H1 (cell line): ENCODE results near the gene SIPA1L3. TPM values are rescaled to one million over a fixed set of nuclear protein-coding genes. Genes with fewer than 3 reads are reported as not detected.
A peak's percentile ranks its signal among the peaks of the same experiment; 100 is the strongest.

ENCODE experiments used
- CTCF ChIA-PET: fragments of 300-600 bp; sonication (Branson Sonifier 250); formaldehyde crosslinking; loops from one replicate; lab custom pipeline; 2021; ENCODE audit not compliant: partially characterized antibody; lab: Charles Lee
- POLR2A ChIA-PET: fragments of 300-600 bp; sonication (Branson Sonifier 250); formaldehyde crosslinking; loops from one replicate; lab custom pipeline; 2021; ENCODE audit warnings: inconsistent platforms; ENCODE audit not compliant: partially characterized antibody; lab: Charles Lee
- DNase-seq, 2 experiments: peaks; one replicate each; pipeline versions ENCODE4 v3.0.0 to v3.0.0-alpha.2; 2010 to 2022; ENCODE audit warnings: low spot score in 2 of 2, low read depth in 1 of 2, mixed read lengths in 1 of 2
- FAIRE-seq: peaks from 2 replicates; lab custom pipeline; 2011; peaks lifted over from hg19 to GRCh38; lab: Jason Lieb, UNC
- H2AFZ ChIP-seq: 2 replicates; pipeline ENCODE4 v1.8.1; 2012; ENCODE audit warnings: low read length, inconsistent platforms
- H2AK5ac ChIP-seq: 2 replicates; pipeline ENCODE4 v1.6.1; 2013; ENCODE audit warnings: low read depth, low read length
- H2BK120ac ChIP-seq: replicated peaks from 2 replicates; pipeline ENCODE3; 2013; ENCODE audit warnings: low read depth, low read length, inconsistent platforms
- H2BK12ac ChIP-seq: 2 replicates; pipeline ENCODE4 v1.6.1; 2013; ENCODE audit warnings: low read depth, low read length
- H2BK15ac ChIP-seq: 2 replicates; pipeline ENCODE4 v1.6.1; 2013; ENCODE audit warnings: low read length
- H2BK20ac ChIP-seq: 2 replicates; pipeline ENCODE4 v1.6.1; 2013; ENCODE audit warnings: low read length
- H2BK5ac ChIP-seq: 2 replicates; pipeline ENCODE4 v1.6.1; 2013; ENCODE audit warnings: low read depth, low read length
- H3K14ac ChIP-seq: 2 replicates; pipeline ENCODE4 v1.6.1; 2013; ENCODE audit warnings: inconsistent platforms; ENCODE audit not compliant: insufficient read length
- H3K18ac ChIP-seq: 2 replicates; pipeline ENCODE4 v1.6.1; 2013; ENCODE audit warnings: low read length; ENCODE audit errors: extremely low read depth
- H3K23ac ChIP-seq: 2 replicates; pipeline ENCODE4 v1.6.1; 2013; ENCODE audit warnings: inconsistent platforms; ENCODE audit not compliant: insufficient read length
- H3K23me2 ChIP-seq: 2 replicates; pipeline ENCODE4 v1.6.1; 2013; ENCODE audit warnings: low read depth, low read length
- H3K27ac ChIP-seq: 2 replicates; pipeline ENCODE4 v1.6.1; 2011; ENCODE audit warnings: low read depth, low read length, inconsistent platforms
- H3K27me3 ChIP-seq, 4 experiments: replicated peaks in 1 of 4; 1 replicate in 1 of 4; 2 replicates in 3 of 4; pipeline versions ENCODE4 v1.6.1 to v1.8.1; 2011 to 2013; ENCODE audit warnings: low read length in 3 of 4, mild to moderate bottlenecking in 3 of 4, inconsistent platforms in 2 of 4, mixed read lengths in 2 of 4, moderate library complexity in 1 of 4; ENCODE audit not compliant: control insufficient read depth in 3 of 4, insufficient read depth in 3 of 4; ENCODE audit errors: extremely low read depth in 1 of 4
- H3K36me3 ChIP-seq, 4 experiments: 2 replicates each; pipeline versions ENCODE4 v1.6.1 to v1.8.1; 2011 to 2013; ENCODE audit warnings: mild to moderate bottlenecking in 4 of 4, low read length in 3 of 4, moderate library complexity in 2 of 4, control low read depth in 1 of 4, inconsistent platforms in 1 of 4; ENCODE audit not compliant: insufficient read depth in 4 of 4, control insufficient read depth in 2 of 4
- H3K4ac ChIP-seq: replicated peaks from 2 replicates; pipeline ENCODE3; 2013; ENCODE audit warnings: low read length, low read depth, mixed read lengths, inconsistent platforms; ENCODE audit not compliant: insufficient read length
- H3K4me1 ChIP-seq, 4 experiments: replicated peaks in 1 of 4; 1 replicate in 1 of 4; 2 replicates in 3 of 4; pipeline versions ENCODE4 v1.6.1 to v1.8.1; 2011 to 2013; ENCODE audit warnings: low read length in 3 of 4, inconsistent platforms in 2 of 4, mixed read lengths in 1 of 4; ENCODE audit not compliant: insufficient read depth in 4 of 4, control insufficient read depth in 3 of 4
- H3K4me2 ChIP-seq, 2 experiments: 2 replicates each; pipeline versions ENCODE4 v1.6.1 to v1.8.1; 2011 to 2013; ENCODE audit warnings: low read depth in 2 of 2, low read length in 2 of 2, control low read depth in 1 of 2, inconsistent platforms in 1 of 2, mild to moderate bottlenecking in 1 of 2; ENCODE audit not compliant: insufficient read depth in 1 of 2
- H3K4me3 ChIP-seq, 4 experiments: fragments of 200-600, 300-600 bp in 1 of 4; sonication (generic), shearing (Covaris generic), sonication (Bioruptor Twin) in 1 of 4; 2 replicates each; pipeline versions ENCODE4 v1.5.1 to v1.8.1; 2011 to 2016; ENCODE audit warnings: low read length in 4 of 4, low read depth in 3 of 4, control low read depth in 2 of 4, inconsistent platforms in 2 of 4, mild to moderate bottlenecking in 2 of 4, mixed read lengths in 1 of 4, moderate library complexity in 1 of 4; ENCODE audit not compliant: insufficient read depth in 2 of 4; ENCODE audit errors: extremely low read depth in 1 of 4
- H3K56ac ChIP-seq: replicated peaks from 2 replicates; pipeline ENCODE3; 2013; ENCODE audit warnings: low read depth, mild to moderate bottlenecking, mixed read lengths, low read length, inconsistent platforms; ENCODE audit not compliant: insufficient read length
- H3K79me1 ChIP-seq: 2 replicates; pipeline ENCODE4 v1.6.1; 2013; ENCODE audit warnings: low read depth, low read length, control low read depth
- H3K79me2 ChIP-seq, 2 experiments: 2 replicates each; pipeline versions ENCODE4 v1.6.1 to v1.8.1; 2012 to 2013; ENCODE audit warnings: low read length in 2 of 2, mild to moderate bottlenecking in 2 of 2, inconsistent platforms in 1 of 2; ENCODE audit not compliant: insufficient read depth in 2 of 2, control insufficient read depth in 1 of 2
- H3K9ac ChIP-seq, 4 experiments: replicated peaks in 1 of 4; 1 replicate in 1 of 4; 2 replicates in 3 of 4; pipeline versions ENCODE4 v1.6.1 to v1.8.1; 2011 to 2013; ENCODE audit warnings: low read depth in 3 of 4, low read length in 3 of 4, control low read depth in 2 of 4, mild to moderate bottlenecking in 2 of 4, moderate library complexity in 2 of 4, inconsistent platforms in 1 of 4; ENCODE audit errors: extremely low read depth in 1 of 4
- H3K9me3 ChIP-seq, 2 experiments: 2 replicates each; pipeline versions ENCODE4 v1.6.1 to v1.8.1; 2012 to 2013; ENCODE audit warnings: mild to moderate bottlenecking in 2 of 2, moderate library complexity in 2 of 2, control low read depth in 1 of 2, inconsistent platforms in 1 of 2, low read depth in 1 of 2, low read length in 1 of 2, mixed read lengths in 1 of 2; ENCODE audit not compliant: insufficient read depth in 2 of 2
- H4K20me1 ChIP-seq, 2 experiments: replicated peaks in 1 of 2; 2 replicates each; pipeline versions ENCODE3 to v1.8.1; 2011 to 2013; ENCODE audit warnings: inconsistent platforms in 2 of 2, low read length in 2 of 2, mild to moderate bottlenecking in 1 of 2; ENCODE audit not compliant: insufficient read depth in 2 of 2, control insufficient read depth in 1 of 2
- H4K5ac ChIP-seq: 2 replicates; pipeline ENCODE4 v1.6.1; 2013; ENCODE audit warnings: low read length, low read depth, mixed read lengths, inconsistent platforms; ENCODE audit not compliant: insufficient read length
- H4K8ac ChIP-seq: 2 replicates; pipeline ENCODE4 v1.8.0; 2013; ENCODE audit warnings: mild to moderate bottlenecking, moderate library complexity, low read length, inconsistent platforms; ENCODE audit not compliant: insufficient read depth; ENCODE audit errors: extremely low read depth
- H4K91ac ChIP-seq: replicated peaks from 2 replicates; pipeline ENCODE3; 2013; ENCODE audit warnings: low read length, mixed read lengths, inconsistent platforms; ENCODE audit not compliant: insufficient read length
- BRCA1 ChIP-seq: IDR thresholded peaks from 2 replicates; pipeline ENCODE4 v1.6.1; 2012; ENCODE audit warnings: low read depth, low read length, improper control_type of control experiment
- CHD2 ChIP-seq: IDR thresholded peaks from 2 replicates; pipeline ENCODE4 v1.6.1; 2012; ENCODE audit warnings: low read length, improper control_type of control experiment
- NANOG ChIP-seq: IDR thresholded peaks from 2 replicates; pipeline ENCODE4 v1.6.1; 2011; ENCODE audit warnings: low read length, low read depth, mild to moderate bottlenecking, inconsistent platforms; ENCODE audit not compliant: insufficient read depth, poor library complexity, severe bottlenecking
- RAD21 ChIP-seq, 2 experiments: IDR thresholded peaks in 1 of 2; conservative IDR thresholded peaks in 1 of 2; 2 replicates each; pipeline ENCODE4 v1.6.1; 2011; ENCODE audit warnings: low read depth in 2 of 2, low read length in 2 of 2, improper control_type of control experiment in 1 of 2, inconsistent platforms in 1 of 2, mild to moderate bottlenecking in 1 of 2, moderate library complexity in 1 of 2
- SIN3A ChIP-seq, 2 experiments: IDR thresholded peaks in 1 of 2; conservative IDR thresholded peaks in 1 of 2; 2 replicates each; pipeline ENCODE4 v1.6.1; 2011 to 2012; ENCODE audit warnings: low read length in 2 of 2, improper control_type of control experiment in 1 of 2, low read depth in 1 of 2, mild to moderate bottlenecking in 1 of 2
- TAF1 ChIP-seq: IDR thresholded peaks from 2 replicates; pipeline ENCODE4 v1.6.1; 2011; ENCODE audit warnings: mild to moderate bottlenecking, low read depth, low read length
- TAF7 ChIP-seq: optimal IDR thresholded peaks from 2 replicates; pipeline ENCODE3; 2011; ENCODE audit warnings: low read depth, mild to moderate bottlenecking, inconsistent platforms, low read length, moderate library complexity, borderline replicate concordance
- TCF12 ChIP-seq: IDR thresholded peaks from 2 replicates; pipeline ENCODE4 v1.6.1; 2011; ENCODE audit warnings: low read depth, mild to moderate bottlenecking, low read length
- TEAD4 ChIP-seq: IDR thresholded peaks from 2 replicates; pipeline ENCODE4 v1.6.1; 2012; ENCODE audit warnings: low read depth, low read length, inconsistent platforms, mixed read lengths
- WGBS, 2 experiments: shearing (Covaris generic) in 1 of 2; methylation state at CpG; one replicate each; pipeline versions ENCODE4 v1.1.6 to v1.1.7; 2013 to 2015; ENCODE audit warnings: low lambda C conversion rate in 2 of 2, mixed read lengths in 2 of 2, inconsistent platforms in 1 of 2, low coverage in 1 of 2, missing lambda C conversion rate in 1 of 2; ENCODE audit not compliant: insufficient replicate concordance in 2 of 2, insufficient coverage in 1 of 2, insufficient read length in 1 of 2; ENCODE audit errors: extremely low coverage in 1 of 2, missing lambda C conversion rate in 1 of 2; 5-methylcytosine and 5-hydroxymethylcytosine counted together
- polyA plus RNA-seq, 7 experiments: library from polyadenylated mRNA; depleted of rRNA in 3 of 7; stranded (reverse) in 5 of 7; unstranded in 2 of 7; fragments of >200 nt in 5 of 7; fragments of 200-250 nt in 2 of 7; gene quantifications; 1 replicate in 5 of 7; 2 replicates in 1 of 7; 4 replicates in 1 of 7; pipeline versions ENCODE4 v1.2.1 to v1.2.3, GENCODE V29; 2011 to 2013; ENCODE audit warnings: missing spikeins in 2 of 7, mixed read lengths in 2 of 7
- total RNA-seq: library from RNA; stranded (reverse); fragmentation: NEBNext Ultra II Directional; extraction: Animal tissue kit (Norgen Biotek cat#: 25700); gene quantifications from 2 replicates; pipeline ENCODE4 v1.2.1, GENCODE V29; 2021
- TF ChIP-seq, protein P1 (sequence below): IDR thresholded peaks from 2 replicates; pipeline ENCODE4 v1.6.1; 2012; ENCODE audit warnings: inconsistent platforms

SIPA1L3 gene
- total and polyA plus RNA-seq, 2 of the 8 experiments (the other 6 are each of a cell fraction or from before 2014, with no cell fraction given) = 15.0 to 54.9 TPM

DNA sequence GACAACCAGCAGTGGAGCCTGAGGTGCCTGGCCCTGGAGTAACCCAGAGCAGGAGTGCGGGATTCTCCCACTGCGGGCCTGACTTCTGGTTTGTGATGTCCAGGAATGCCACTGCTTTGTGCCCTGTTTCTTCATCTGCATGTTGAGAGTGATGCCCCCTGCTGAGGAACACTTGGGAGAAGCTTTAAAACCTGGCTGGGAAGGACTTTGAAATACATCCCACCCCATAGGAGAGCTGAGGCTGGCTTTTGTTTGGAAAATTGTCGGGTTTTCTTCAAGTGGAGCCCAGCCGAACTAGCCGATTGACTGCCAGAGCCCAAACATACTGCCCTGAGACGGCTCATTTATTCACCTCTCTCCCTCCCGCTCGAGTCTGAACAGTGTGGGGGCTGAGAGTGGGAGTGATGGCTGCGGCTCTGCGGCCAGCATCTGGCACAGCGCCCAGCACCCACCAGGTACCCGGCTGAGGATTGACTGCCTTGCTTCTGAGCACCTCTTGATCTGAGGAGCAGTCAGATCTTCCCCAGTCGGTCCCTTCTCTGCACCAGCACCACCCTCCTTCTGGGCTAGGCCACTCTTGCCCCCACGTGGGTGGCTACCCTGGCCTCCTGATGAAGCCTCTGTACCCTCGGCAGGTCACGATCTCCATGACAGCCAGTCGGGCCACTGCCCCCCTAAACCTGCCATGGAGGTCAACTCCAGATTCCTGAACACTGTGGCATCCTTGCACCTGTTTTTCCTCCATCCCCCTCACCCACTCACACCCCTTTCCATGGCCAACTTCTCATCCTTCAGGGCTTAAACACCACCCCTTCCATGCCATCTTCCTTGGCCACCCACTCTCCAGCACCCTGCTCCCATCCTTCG lies 148.9 kb downstream of the SIPA1L3 start:
- peak overlapping the region; percentile 94; the same call in 1 of the 2 replicates for H2BK20ac ChIP-seq
- peak overlapping the region; percentile 45 to 51 for H3K4me2 ChIP-seq
- no peak for TF ChIP-seq TAF1
- TF ChIP-seq RAD21 (IDR thresholded peaks at IDR 0.05 in 1 of 2, conservative IDR thresholded peaks at IDR 0.05 in 1 of 2; ENCODE audit: low read depth in 2 of 2, low read length in 2 of 2) = no peak
- TF ChIP-seq SIN3A (conservative IDR thresholded peaks at IDR 0.05 in 1 of 2, IDR thresholded peaks at IDR 0.05 in 1 of 2; ENCODE audit: low read depth in 1 of 2, low read length in 2 of 2) = no peak
- no peak for TF ChIP-seq TEAD4
- TF ChIP-seq BRCA1 = no peak
- TF ChIP-seq, protein P1, sequence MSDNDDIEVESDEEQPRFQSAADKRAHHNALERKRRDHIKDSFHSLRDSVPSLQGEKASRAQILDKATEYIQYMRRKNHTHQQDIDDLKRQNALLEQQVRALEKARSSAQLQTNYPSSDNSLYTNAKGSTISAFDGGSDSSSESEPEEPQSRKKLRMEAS = no peak
- no peak for TF ChIP-seq TCF12
- no peak for TF ChIP-seq TAF7
- no peak for TF ChIP-seq CHD2
- TF ChIP-seq NANOG = peak; percentile 76

More for the DNA sequence above, 148.9 kb downstream of the SIPA1L3 start:
- H3K79me1 ChIP-seq = no peaks in the 10 kb centered on the region
- no peak overlapping the region for H3K56ac ChIP-seq
- no peak overlapping the region for H2BK120ac ChIP-seq
- no peak overlapping the region for H3K23ac ChIP-seq
- DNase-seq (peak in 1 of 2 experiments; percentile 63), FAIRE-seq (no peak)
- no peaks in the 10 kb centered on the region for H3K27me3 ChIP-seq
- H3K4ac ChIP-seq = peak overlapping the region; percentile 12
- H2BK12ac ChIP-seq = peak overlapping the region; percentile 96; the same call in 1 of the 2 replicates
- H2BK15ac ChIP-seq = peak overlapping the region; percentile 84; the same call in 1 of the 2 replicates
- H3K4me3 ChIP-seq = peak overlapping the region in 2 of 4 experiments; percentile 2 to 13; a peak in 1 of 8 replicates
- H4K5ac ChIP-seq = no peak overlapping the region
- no peak overlapping the region for H3K14ac ChIP-seq
- no peak overlapping the region for H3K9ac ChIP-seq
- peak overlapping the region; percentile 6 for H4K91ac ChIP-seq
- WGBS, 2 experiments = 62% methylated on average over 15 of the region's 18 CpGs; no CpG with 5 or more reads in 1 of the 2 experiments
- no peak overlapping the region for H2AFZ ChIP-seq
- H3K79me2 ChIP-seq = peaks cover 0 to 6% of the 10 kb centered on the region in 2 experiments; a peak in 1 of 4 replicates
- H4K20me1 ChIP-seq = peaks cover 0 to 3% of the 10 kb centered on the region in 2 experiments
- no peaks in the 10 kb centered on the region for H3K23me2 ChIP-seq
- H3K9me3 ChIP-seq = peaks cover 0 to 3% of the 10 kb centered on the region in 2 experiments; a peak in 1 of 4 replicates
- no peak overlapping the region for H4K8ac ChIP-seq
- H3K18ac ChIP-seq = peak overlapping the region; percentile 78
- ChIA-PET CTCF (interaction anchor here (0.6 to 1.8 kb wide), 5 partner anchors 10 to 179 kb away, joined by 3 to 9 read pairs (median 3); no protein-coding TSS in a partner anchor), POLR2A (interaction anchor here (0.6 to 2.1 kb wide), 5 partner anchors 21 to 153 kb away, joined by 3 to 6 read pairs (median 3); partner anchors contain the start of gene SIPA1L3)
- no peaks in the 10 kb centered on the region for H3K36me3 ChIP-seq
- peaks cover 3 to 29% (median 19%) of the 10 kb centered on the region in 4 experiments for H3K4me1 ChIP-seq
- peak overlapping the region; percentile 5; the same call in 1 of the 2 replicates for H2BK5ac ChIP-seq
- H2AK5ac ChIP-seq = 0 out of 2 replicates have a peak overlapping the region, but pooled peaks have one; percentile 70
- no peak overlapping the region for H3K27ac ChIP-seq
